ENCODE data around the gene USP46.

The USP46 gene

GRCh38 chr4:52659001-52659721 is at the start of gene USP46:
TSS of gene USP46 (minus strand) at chr4:52659301. CDS start at chr4:52659150, 151 bp downstream.
- DNase-seq = peak; percentile 63

- no peak for DNase-seq
Observed at GRCh38 chr4:52704661-52705060, 45.6 kb upstream of the USP46 start.

- no peak for DNase-seq
Observed at GRCh38 chr4:52704133-52704532, 45.0 kb upstream of the USP46 start.

- no peak for DNase-seq
Observed at GRCh38 chr4:52701207-52701606, 42.1 kb upstream of the USP46 start.

GRCh38 chr4:52694936-52695335 is 35.8 kb upstream of the USP46 start:
- DNase-seq = no peak

GRCh38 chr4:52693492-52693891 is 34.4 kb upstream of the USP46 start:
- no peak for DNase-seq

GRCh38 chr4:52689096-52689495 is 30.0 kb upstream of the USP46 start:
- no peak for DNase-seq

- no peak for DNase-seq
Observed at GRCh38 chr4:52687696-52688095, 28.6 kb upstream of the USP46 start.

- no peak for DNase-seq
Observed at GRCh38 chr4:52685316-52685715, 26.2 kb upstream of the USP46 start.

- DNase-seq = no peak
Observed at GRCh38 chr4:52684896-52685295, 25.8 kb upstream of the USP46 start.

GRCh38 chr4:52680381-52680780 is 21.3 kb upstream of the USP46 start:
- no peak for DNase-seq

- no peak for DNase-seq
Observed at GRCh38 chr4:52676536-52676935, 17.4 kb upstream of the USP46 start.

GRCh38 chr4:52675111-52675510 is 16.0 kb upstream of the USP46 start:
- DNase-seq = no peak

- no peak for DNase-seq
Observed at GRCh38 chr4:52670739-52671138, 11.6 kb upstream of the USP46 start.

GRCh38 chr4:52670121-52670520 is 11.0 kb upstream of the USP46 start:
- no peak for DNase-seq

GRCh38 chr4:52665592-52665991 is 6.5 kb upstream of the USP46 start:
- DNase-seq = no peak

GRCh38 chr4:52664479-52664878 is 5.4 kb upstream of the USP46 start:
- DNase-seq = no peak

GRCh38 chr4:52661966-52662690 is 3.0 kb upstream of the USP46 start:
- no peak for DNase-seq

GRCh38 chr4:52660643-52661042 is 1.5 kb upstream of the USP46 start:
- no peak for DNase-seq

- peak; percentile 8 for DNase-seq
Observed at GRCh38 chr4:52659722-52660261, 691 bp upstream of the USP46 start.

- DNase-seq = no peak
Observed at GRCh38 chr4:52658641-52659000, 480 bp downstream of the USP46 start.

GRCh38 chr4:52657618-52658501 is 1.2 kb downstream of the USP46 start:
- no peak for DNase-seq

- DNase-seq = no peak
Observed at GRCh38 chr4:52657292-52657617, 1.8 kb downstream of the USP46 start.

Measured in stimulated activated CD4-positive, alpha-beta T cell treated with anti-CD3 and anti-CD28 coated beads, Interleukin-12 subunit alpha, Interleukin-12 subunit beta, amount 100 ng/mL, for 4 hours (primary cell).